Measurements from ENCODE around the gene ADRA1B.
"Not testable (repeated sequence)": the region's sequence is repeated elsewhere in the genome, so short reads cannot be mapped to it uniquely, and the experiment has no call there.

The ADRA1B gene

GRCh38 chr5:159933531-159934485 is 17.5 kb downstream of the ADRA1B start:
- DNase-seq, result no peak

- no peak for DNase-seq
These were observed 19.7 kb downstream of the ADRA1B start for GRCh38 chr5:159935946-159936345.

- no peak for DNase-seq
These were observed 20.5 kb downstream of the ADRA1B start for GRCh38 chr5:159936686-159937329.

- DNase-seq, result no peak
These were observed 21.3 kb downstream of the ADRA1B start for GRCh38 chr5:159937580-159937979.

- DNase-seq, result no peak
These were observed 27.0 kb downstream of the ADRA1B start for GRCh38 chr5:159943326-159943725.

GRCh38 chr5:159944056-159944600 is 27.8 kb downstream of the ADRA1B start:
- DNase-seq, result no peak

- DNase-seq, result no peak
These were observed 29.1 kb downstream of the ADRA1B start for GRCh38 chr5:159945359-159945758.

- no peak for DNase-seq
These were observed 31.6 kb downstream of the ADRA1B start for GRCh38 chr5:159947708-159948358.

- DNase-seq, result no peak
These were observed 35.1 kb downstream of the ADRA1B start for GRCh38 chr5:159951387-159951786.

GRCh38 chr5:159951834-159952233 is 35.6 kb downstream of the ADRA1B start:
- no peak for DNase-seq

- no peak for DNase-seq
These were observed 37.3 kb downstream of the ADRA1B start for GRCh38 chr5:159953609-159954008.

- DNase-seq, result no peak
These were observed 38.9 kb downstream of the ADRA1B start for GRCh38 chr5:159955056-159955624.

- no peak for DNase-seq
These were observed 39.8 kb downstream of the ADRA1B start for GRCh38 chr5:159956074-159956473.

GRCh38 chr5:159961176-159962160 is 45.2 kb downstream of the ADRA1B start:
- DNase-seq, result no peak

GRCh38 chr5:159962214-159962613 is 45.9 kb downstream of the ADRA1B start:
- no peak for DNase-seq

- DNase-seq, result no peak
These were observed 47.7 kb downstream of the ADRA1B start for GRCh38 chr5:159963935-159964334.

- peak; percentile 70 for DNase-seq
These were observed 49.0 kb downstream of the ADRA1B start for GRCh38 chr5:159965031-159965837.

- DNase-seq, result not testable (repeated sequence)
These were observed 49.5 kb downstream of the ADRA1B start for GRCh38 chr5:159965838-159966128.

GRCh38 chr5:159969966-159970365 is 53.7 kb downstream of the ADRA1B start:
- DNase-seq, result no peak

GRCh38 chr5:159971038-159971437 is 54.8 kb downstream of the ADRA1B start:
- no peak for DNase-seq

- no peak for DNase-seq
These were observed 55.2 kb downstream of the ADRA1B start for GRCh38 chr5:159971514-159971913.
